Breast epithelium (tissue), 3 donors: ENCODE measurements around the gene ABCC6.

Source experiments
- POLR2A ChIP-seq: fragments of 450-650 bp; IDR thresholded peaks from one replicate; pipeline ENCODE4 v1.6.1; 2016; ENCODE audit warnings: antibody characterized with exemption, mild to moderate bottlenecking, moderate library complexity
- TF ChIP-seq, protein P1 (sequence below), 3 donors: fragments of 450-650 bp; IDR thresholded peaks; one replicate each; pipeline ENCODE4 v1.5.1; 2016 to 2017; ENCODE audit warnings: antibody characterized with exemption in 3 of 3, mild to moderate bottlenecking in 3 of 3, moderate library complexity in 3 of 3

DNA sequence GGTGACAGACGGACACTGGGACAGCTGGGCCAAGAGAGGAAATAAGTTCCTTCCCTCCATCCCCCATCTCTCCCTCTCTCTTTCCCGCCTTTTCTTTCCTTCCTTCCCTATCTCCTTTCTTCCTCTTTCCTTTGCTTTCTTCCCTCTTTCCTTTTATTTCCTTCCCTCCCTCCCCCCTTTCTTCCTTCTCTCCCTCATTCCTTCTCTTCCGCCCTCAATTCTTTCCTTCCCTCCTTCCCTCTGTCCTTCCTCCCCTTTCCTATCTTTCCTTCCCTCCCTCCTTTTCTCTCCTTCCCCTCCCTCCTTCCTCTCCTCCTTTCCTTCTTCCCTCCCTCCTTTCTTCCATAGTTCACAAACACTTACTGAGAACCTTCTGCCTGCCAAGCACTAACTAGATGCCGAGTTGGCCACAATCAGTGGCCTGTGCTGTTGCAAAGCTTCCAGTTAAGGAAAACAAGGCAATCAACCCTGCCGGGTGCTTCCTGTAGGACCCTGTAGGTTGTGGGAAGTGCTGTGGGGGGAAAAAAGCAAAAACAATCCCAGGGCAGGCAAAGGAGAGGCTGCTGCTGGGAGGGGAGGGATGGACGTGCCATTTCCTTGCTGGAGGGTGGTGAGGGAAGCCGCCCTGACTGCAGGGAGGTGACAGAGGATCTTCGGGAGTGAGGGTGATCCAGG lies 31.7 kb downstream of the ABCC6 start:
- TF ChIP-seq, protein P1, sequence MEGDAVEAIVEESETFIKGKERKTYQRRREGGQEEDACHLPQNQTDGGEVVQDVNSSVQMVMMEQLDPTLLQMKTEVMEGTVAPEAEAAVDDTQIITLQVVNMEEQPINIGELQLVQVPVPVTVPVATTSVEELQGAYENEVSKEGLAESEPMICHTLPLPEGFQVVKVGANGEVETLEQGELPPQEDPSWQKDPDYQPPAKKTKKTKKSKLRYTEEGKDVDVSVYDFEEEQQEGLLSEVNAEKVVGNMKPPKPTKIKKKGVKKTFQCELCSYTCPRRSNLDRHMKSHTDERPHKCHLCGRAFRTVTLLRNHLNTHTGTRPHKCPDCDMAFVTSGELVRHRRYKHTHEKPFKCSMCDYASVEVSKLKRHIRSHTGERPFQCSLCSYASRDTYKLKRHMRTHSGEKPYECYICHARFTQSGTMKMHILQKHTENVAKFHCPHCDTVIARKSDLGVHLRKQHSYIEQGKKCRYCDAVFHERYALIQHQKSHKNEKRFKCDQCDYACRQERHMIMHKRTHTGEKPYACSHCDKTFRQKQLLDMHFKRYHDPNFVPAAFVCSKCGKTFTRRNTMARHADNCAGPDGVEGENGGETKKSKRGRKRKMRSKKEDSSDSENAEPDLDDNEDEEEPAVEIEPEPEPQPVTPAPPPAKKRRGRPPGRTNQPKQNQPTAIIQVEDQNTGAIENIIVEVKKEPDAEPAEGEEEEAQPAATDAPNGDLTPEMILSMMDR (IDR thresholded peaks at IDR 0.05): no peak
- no peak for TF ChIP-seq POLR2A
